Measurements from ENCODE around the gene LYSMD4.

- TF ChIP-seq CTCF (IDR thresholded peaks at IDR 0.05) (no peak), ZFX (IDR thresholded peaks at IDR 0.05; ENCODE audit: borderline replicate concordance) (no peak)
Observed at GRCh38 chr15:99727733-99728132, 5.5 kb downstream of the LYSMD4 start.
